NB4 (cell line): ENCODE measurements around the gene MIA2.

Experiments
- DNase-seq: peaks from one replicate; pipeline ENCODE4 v3.0.0; 2010; ENCODE audit warnings: low read depth
- H3K4me3 ChIP-seq: one replicate; pipeline ENCODE4 v1.5.1; 2011; ENCODE audit warnings: mild to moderate bottlenecking, low read depth, low read length, moderate library complexity
- MYC ChIP-seq: IDR thresholded peaks from 2 replicates; pipeline ENCODE4 v1.6.1; 2011; ENCODE audit warnings: low read depth, low read length
- POLR2A ChIP-seq: IDR thresholded peaks from 2 replicates; pipeline ENCODE4 v1.6.1; 2011; ENCODE audit warnings: mild to moderate bottlenecking; ENCODE audit not compliant: insufficient read length; ENCODE audit errors: extremely low read depth
- TF ChIP-seq, protein P1 (sequence below): IDR thresholded peaks from one replicate; pipeline ENCODE4 v1.5.1; 2012; ENCODE audit warnings: low read depth, low read length
- TF ChIP-seq, protein P2 (sequence below): IDR thresholded peaks from 2 replicates; pipeline ENCODE4 v1.6.1; 2011; ENCODE audit warnings: low read depth, low read length

MIA2 gene

DNA sequence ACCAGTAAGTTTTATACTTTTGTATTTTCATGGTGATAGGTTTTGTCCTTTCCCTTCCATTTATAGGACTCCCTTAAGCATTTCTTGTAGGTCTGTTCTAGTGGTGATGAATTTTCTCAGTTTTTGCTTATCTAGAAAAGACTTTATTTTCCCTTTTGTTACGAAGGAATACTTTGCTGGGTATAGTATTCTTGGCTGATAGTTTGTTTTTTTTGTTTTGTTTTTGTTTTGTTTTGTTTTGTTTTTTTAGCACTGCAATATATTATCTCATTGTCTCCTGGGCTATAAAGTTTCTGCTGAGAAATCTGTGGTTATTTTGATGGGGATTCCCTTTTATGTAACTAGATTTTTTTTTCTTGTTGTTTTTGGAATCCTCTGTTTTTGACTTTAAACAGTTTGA lies 130.8 kb downstream of the MIA2 start:
- DNase-seq = no peak
- no peak overlapping the region for H3K4me3 ChIP-seq
- TF ChIP-seq POLR2A (no peak), MYC (no peak)
- TF ChIP-seq, protein P1, sequence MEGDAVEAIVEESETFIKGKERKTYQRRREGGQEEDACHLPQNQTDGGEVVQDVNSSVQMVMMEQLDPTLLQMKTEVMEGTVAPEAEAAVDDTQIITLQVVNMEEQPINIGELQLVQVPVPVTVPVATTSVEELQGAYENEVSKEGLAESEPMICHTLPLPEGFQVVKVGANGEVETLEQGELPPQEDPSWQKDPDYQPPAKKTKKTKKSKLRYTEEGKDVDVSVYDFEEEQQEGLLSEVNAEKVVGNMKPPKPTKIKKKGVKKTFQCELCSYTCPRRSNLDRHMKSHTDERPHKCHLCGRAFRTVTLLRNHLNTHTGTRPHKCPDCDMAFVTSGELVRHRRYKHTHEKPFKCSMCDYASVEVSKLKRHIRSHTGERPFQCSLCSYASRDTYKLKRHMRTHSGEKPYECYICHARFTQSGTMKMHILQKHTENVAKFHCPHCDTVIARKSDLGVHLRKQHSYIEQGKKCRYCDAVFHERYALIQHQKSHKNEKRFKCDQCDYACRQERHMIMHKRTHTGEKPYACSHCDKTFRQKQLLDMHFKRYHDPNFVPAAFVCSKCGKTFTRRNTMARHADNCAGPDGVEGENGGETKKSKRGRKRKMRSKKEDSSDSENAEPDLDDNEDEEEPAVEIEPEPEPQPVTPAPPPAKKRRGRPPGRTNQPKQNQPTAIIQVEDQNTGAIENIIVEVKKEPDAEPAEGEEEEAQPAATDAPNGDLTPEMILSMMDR = no peak
- TF ChIP-seq, protein P2, sequence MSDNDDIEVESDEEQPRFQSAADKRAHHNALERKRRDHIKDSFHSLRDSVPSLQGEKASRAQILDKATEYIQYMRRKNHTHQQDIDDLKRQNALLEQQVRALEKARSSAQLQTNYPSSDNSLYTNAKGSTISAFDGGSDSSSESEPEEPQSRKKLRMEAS = no peak

DNA sequence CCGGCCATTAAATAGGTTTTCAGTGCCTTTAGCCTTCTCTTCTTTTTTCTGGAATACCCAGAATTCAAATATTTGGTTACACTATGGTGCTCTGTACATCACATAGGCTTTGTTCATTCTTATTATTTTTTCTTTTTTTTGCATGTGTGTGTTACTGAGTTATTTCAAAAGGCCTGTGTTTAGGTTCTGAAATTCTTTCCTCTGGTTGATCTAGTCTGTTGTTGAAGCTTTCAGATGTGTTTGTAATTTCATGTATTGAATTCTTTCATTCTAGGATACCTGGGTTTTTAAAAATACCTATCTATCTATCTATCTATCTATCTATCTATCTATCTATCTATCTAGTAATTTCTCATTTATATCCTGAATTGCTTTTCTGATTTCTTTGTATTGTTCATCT lies 131.6 kb downstream of the MIA2 start:
- no peak overlapping the region for H3K4me3 ChIP-seq
- no peak for DNase-seq
- TF ChIP-seq, protein P1 = no peak
- no peak for TF ChIP-seq MYC
- no peak for TF ChIP-seq POLR2A
- TF ChIP-seq, protein P2 = no peak

DNA sequence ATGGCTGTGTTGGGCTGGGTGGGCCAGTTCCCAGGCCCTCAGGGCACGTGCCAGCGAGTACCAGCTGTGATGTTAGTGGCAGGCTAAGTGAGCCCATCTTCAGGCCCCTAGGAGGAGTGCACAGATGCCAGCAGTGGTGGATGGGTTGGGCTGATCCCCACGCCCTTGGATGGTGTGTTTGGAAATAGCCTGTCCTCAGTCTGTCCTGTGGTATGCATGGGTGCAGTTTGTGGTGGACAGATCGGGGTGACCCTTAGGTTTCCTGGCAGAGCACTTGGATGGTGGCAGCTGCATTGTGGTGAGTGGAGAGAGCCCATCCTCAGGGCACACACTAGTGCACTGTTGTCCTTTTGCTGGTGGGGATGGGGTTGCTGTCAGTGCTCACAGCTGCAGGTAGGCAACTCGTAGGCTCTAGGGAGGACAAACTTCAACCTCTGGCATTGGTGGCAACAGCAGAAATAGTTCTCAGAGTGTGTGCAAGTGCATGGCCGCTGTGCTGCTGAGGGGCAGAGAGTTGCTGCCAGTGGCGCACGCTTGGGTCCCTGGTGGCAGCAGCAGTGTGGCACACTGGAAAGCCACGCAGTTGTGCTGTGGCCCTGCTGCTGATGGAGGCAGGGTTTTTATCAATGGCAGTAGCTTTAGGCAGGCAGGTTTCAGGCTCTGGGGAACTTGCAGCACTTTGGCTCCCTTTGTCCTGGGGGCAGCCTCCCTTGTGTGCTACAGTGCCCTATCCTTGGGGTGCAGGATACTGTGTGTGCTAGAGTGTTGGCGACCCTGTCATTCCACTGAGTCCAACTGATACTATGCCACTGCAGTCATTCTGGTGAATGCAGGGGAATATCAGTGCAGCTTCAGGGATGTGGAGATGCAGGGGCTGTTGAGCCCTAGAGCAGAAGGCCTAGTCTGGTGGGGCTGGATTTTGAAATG lies 133.0 kb downstream of the MIA2 start:
- no peak for TF ChIP-seq POLR2A
- no peak for TF ChIP-seq MYC
- TF ChIP-seq, protein P2 = no peak
- TF ChIP-seq, protein P1 = no peak
- no peak overlapping the region for H3K4me3 ChIP-seq
- DNase-seq = no peak

DNA sequence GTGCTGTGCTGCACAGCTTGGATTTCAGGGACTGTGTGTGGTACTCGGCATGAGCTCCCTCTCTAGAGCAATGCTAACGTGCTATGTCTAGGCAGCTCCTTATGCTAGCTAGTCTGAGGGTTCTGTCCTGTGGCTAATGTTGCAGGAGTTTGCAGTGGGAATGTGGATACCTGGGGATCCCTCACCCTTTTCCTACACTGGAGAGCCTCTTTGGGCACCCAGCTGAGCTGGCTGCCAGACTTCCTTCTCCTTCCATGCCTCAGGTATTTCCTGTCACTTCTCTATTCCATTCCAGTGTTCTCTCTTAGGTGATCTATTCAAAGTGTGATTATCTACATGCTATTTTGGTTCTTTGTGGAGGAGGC lies 133.7 kb downstream of the MIA2 start:
- DNase-seq = no peak
- no peak overlapping the region for H3K4me3 ChIP-seq
- TF ChIP-seq, protein P1 = no peak
- TF ChIP-seq POLR2A (no peak), MYC (no peak)
- TF ChIP-seq, protein P2 = no peak

DNA sequence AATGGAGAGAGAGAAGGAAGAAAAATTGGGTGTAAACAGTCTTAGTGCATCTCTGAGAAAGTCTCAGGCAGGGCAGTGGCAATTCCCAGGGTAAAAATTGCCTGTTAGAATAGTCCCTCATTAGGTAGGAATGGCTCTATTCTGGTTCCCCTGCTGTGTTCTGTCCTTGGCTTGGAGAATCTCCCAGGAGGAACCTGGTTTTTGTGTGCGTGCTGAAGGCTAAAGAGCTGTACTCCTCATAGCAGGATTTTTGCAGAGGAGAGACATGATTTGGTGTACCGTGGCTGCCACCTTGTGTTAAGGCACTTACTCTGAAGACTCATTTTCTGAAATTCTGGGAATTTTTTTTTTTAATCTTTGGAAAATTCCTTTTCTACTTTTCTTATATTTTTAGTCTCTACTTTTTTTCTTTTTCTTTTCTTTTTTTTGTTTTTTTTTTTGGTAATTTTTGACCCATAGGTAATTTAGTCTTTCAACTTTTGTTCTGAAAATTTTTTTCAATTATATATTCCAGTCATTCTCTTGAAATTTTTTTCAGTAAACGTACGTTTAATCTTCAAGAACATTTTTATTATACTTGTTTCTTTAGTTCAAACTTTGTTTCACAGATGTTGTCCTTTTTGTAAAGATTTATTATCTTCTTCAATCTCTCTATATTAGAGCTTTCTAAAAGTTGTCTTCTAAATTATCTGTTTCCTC lies 134.7 kb downstream of the MIA2 start:
- TF ChIP-seq, protein P2 = no peak
- no peak for TF ChIP-seq MYC
- no peak for TF ChIP-seq POLR2A
- TF ChIP-seq, protein P1 = no peak
- DNase-seq = peak; percentile 62
- H3K4me3 ChIP-seq = no peak overlapping the region
